Measurements from ENCODE around the gene GALT.

Gene GALT

DNA sequence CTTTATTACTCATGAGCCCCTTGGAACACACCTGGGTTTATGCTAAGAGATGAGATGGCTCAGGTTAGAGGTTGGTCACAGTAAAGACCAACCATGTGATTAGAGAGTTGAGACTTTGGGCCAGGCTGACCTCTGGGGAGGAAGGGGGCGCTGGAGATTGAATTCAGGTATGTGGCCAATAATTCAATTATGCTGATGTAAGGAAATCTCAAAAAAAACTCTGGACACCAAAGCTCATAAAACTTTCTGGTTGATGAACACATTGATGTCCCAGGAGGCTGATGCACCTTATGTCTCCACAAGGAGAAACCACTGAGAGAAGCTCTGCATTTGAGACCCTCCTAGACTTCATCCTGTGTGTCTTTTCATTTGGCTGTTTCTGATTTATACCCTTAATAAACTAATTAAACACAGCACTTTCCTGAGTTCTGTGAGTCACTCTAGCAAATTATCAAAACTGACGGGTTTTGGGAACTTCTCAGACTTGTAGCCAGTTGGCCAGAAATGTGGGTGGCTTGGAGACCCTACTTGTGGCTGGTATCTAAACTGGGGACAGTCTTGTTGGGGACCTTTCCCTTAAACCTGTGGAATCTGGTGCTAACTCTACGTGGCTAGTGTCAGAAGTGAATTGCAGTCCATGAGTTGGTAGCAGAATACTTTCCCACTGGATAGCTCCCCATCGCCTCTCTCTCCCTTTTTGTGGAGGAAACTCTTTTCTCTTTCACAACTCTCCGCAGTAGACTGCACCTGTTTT, 23.5 kb downstream of the GALT start:
- TF ChIP-seq, protein P1, sequence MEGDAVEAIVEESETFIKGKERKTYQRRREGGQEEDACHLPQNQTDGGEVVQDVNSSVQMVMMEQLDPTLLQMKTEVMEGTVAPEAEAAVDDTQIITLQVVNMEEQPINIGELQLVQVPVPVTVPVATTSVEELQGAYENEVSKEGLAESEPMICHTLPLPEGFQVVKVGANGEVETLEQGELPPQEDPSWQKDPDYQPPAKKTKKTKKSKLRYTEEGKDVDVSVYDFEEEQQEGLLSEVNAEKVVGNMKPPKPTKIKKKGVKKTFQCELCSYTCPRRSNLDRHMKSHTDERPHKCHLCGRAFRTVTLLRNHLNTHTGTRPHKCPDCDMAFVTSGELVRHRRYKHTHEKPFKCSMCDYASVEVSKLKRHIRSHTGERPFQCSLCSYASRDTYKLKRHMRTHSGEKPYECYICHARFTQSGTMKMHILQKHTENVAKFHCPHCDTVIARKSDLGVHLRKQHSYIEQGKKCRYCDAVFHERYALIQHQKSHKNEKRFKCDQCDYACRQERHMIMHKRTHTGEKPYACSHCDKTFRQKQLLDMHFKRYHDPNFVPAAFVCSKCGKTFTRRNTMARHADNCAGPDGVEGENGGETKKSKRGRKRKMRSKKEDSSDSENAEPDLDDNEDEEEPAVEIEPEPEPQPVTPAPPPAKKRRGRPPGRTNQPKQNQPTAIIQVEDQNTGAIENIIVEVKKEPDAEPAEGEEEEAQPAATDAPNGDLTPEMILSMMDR (IDR thresholded peaks at IDR 0.05): no peak

GRCh38 chr9:34671307-34671706, 24.8 kb downstream of the GALT start:
- TF ChIP-seq, protein P1 (IDR thresholded peaks at IDR 0.05): no peak

GRCh38 chr9:34674440-34674839, 28.0 kb downstream of the GALT start:
- TF ChIP-seq, protein P1 (IDR thresholded peaks at IDR 0.05): no peak

DNA sequence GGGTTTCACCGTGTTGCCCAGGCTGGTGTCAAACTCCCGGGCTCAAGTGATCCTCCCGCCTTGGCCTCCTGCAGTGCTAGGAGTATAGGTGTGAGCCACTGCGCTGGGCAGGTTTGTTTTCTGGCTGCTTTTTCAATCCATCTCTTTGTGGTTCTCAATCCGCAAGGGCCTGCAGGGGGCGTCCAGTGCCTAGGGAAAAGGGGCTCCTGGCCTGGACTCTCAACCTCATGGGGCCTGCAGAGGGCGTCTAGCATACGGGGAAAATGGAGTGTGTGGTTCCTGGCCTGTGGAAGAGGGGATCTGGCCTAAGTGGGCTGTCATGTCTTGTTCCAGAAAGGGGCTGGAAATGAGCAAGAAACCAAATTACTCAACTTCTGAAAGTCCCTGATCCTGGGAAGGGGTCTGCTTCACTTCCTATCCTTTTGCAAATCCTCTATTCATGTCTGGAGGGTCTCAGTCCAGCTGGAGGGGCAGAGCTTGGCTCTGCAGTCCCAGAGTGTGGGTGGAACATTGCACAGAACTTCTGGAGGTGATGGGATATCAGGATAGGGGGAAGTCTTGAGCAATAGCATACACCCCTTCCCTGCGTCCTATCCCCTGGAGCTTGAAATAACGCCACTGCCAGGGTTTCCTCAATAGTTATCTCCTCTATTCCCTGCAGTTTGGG, 28.7 kb downstream of the GALT start:
- TF ChIP-seq, protein P1 (IDR thresholded peaks at IDR 0.05): peak; percentile 62

GRCh38 chr9:34675869-34676268, 29.4 kb downstream of the GALT start:
- TF ChIP-seq, protein P1 (IDR thresholded peaks at IDR 0.05): no peak

GRCh38 chr9:34684145-34684544, 37.7 kb downstream of the GALT start:
- TF ChIP-seq, protein P1 (IDR thresholded peaks at IDR 0.05): no peak

GRCh38 chr9:34684816-34685215, 38.3 kb downstream of the GALT start:
- TF ChIP-seq, protein P1 (IDR thresholded peaks at IDR 0.05): no peak

Data from LNCAP (cell line).